M059J (cell line): ENCODE data around the gene TBC1D20. TPM values are rescaled to one million over a fixed set of nuclear protein-coding genes. Genes with fewer than 3 reads are reported as not detected.
A peak's percentile ranks its signal among the peaks of the same experiment; 100 is the strongest.

Experiments
- DNase-seq: peaks from one replicate; pipeline ENCODE4 v3.0.0-alpha.2; 2012; ENCODE audit warnings: low read depth
- total RNA-seq: library from RNA; depleted of rRNA; stranded (reverse); fragments of >200 nt; shearing (Covaris generic); gene quantifications from 2 replicates; pipeline ENCODE4 v1.2.3, GENCODE V29; 2014

The TBC1D20 gene
- total RNA-seq, 1 experiment from 2014 or later = 53.2 TPM

DNA sequence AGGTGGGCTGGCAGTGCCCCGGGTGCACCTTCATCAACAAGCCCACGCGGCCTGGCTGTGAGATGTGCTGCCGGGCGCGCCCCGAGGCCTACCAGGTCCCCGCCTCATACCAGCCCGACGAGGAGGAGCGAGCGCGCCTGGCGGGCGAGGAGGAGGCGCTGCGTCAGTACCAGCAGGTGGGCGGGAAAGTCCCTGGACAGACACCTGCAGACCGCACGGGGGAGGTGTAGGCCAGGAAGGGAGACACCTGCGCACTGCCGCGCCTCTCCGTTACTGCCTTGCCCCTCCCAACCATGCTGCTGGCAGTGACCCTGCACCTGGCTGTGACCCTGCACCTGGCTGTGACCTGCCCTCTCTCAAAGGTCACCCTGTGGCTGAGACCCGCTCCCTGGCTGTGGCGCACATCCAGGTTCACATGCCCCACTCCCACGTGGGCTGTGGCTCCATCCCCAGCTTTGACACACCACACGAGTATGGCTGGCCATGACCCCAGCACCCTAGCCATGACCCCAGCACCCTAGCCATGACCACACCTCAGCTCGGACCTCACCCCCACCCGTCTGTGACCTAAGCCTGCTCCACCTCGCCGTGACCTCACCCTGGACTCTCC lies 42.7 kb downstream of the TBC1D20 start:
- DNase-seq = no peak

DNA sequence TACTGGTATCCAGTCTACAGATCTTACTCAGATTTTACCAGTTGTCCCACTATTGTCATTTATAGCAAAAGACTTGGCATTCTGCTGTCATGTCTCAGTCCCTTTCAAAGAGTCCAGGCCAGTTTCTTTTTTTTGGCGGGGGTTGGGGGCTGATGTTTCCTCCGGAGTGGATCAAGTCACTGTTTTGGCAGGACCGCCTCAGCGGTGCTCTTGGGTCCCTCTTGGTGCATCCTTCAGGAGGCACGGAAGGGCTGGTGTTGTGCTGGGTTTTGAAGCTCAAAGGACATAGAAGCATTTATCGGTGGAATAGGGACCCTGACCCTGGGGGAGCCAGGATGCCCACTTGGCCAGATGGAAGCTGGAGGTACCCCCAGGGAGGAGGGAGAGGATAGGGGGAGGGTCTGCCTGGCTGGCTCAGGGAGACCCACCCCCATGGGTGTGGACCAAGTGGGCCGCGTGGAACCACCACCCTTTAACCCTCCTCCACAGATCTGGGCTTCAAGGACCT lies 43.4 kb downstream of the TBC1D20 start:
- DNase-seq = no peak

DNA sequence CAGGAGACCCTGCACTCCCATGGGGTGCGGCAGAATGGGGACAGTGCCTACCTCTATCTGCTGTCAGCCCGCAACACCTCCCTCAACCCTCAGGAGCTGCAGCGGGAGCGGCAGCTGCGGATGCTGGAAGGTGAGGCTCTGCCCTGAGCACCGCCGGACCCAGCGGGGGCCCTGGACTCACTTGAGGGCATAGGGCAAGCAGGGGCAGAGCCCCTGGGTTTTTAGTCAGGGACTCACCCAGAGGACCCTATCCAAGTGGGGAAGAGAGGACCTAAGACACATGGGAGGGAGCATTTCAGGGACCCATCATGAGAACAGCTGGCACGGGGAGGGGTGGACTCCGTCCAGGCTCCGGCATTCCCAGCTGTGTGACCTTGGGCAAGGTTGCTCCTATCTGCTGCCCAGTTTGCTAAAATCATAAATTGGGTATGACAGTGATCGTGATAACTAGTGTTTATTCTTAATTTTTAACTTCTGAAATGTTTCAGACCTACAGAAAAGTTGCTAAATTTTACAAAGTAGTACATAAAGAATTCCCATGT lies 44.5 kb downstream of the TBC1D20 start:
- no peak for DNase-seq

DNA sequence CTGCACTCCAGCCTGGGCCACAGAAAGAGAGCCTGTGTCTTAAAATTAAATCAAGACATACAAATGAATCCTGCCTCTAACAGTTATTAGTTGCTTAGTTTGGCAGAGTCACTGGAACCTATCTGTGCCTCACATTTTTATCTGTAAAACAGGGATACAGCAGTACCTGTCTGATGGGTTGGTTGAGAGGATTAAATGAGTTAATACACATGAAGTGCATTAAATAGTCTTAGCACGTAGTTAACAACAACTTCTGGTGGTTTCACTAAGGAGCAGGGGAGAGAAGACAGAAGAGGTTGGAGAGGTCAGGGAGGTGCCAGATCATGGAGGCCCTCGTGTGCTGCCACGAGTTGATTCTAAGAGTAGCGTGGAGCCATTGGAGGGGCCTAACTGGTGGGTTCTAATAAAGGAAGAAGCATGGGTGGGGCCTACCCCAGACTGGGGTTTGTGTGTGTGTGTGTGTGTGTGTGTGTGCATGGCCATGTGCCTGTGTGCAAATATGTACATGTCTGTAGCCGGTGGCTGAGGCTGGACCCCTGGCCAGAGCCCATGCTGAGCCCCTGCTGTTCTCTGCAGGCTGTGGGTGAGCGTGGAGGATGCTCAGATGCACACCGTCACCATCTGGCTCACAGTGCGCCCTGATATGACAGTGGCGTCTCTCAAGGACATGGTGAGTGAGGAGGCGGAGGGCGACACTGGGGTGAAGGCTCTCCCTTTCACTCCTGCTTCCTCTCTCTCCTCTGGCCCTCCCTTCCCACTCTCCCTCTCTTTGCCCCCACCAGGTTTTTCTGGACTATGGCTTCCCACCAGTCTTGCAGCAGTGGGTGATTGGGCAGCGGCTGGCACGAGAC lies 45.2 kb downstream of the TBC1D20 start:
- no peak for DNase-seq

DNA sequence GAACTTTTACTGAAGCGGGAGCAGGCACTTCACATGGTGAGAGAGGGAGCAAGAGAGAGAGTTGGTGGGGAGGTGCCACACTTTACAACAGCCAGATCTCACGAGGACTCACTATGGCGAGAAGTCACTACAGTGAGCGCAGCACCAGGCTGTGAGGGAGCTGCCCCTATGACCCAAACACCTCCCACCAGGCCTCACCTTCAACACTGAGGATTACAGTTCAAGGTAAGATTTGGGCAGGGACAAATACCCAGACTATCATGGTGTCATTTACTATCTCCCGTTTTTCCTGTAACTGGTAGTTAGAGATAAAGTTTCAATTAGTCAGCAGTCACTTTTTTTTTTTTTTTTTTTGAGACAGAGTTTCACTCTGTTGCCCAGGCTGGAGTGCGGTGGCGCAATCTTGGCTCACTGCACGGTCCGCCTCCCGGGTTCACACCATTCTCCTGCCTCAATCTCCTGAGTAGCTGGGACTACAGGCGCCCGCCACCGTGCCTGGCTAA lies 46.5 kb downstream of the TBC1D20 start:
- no peak for DNase-seq

DNA sequence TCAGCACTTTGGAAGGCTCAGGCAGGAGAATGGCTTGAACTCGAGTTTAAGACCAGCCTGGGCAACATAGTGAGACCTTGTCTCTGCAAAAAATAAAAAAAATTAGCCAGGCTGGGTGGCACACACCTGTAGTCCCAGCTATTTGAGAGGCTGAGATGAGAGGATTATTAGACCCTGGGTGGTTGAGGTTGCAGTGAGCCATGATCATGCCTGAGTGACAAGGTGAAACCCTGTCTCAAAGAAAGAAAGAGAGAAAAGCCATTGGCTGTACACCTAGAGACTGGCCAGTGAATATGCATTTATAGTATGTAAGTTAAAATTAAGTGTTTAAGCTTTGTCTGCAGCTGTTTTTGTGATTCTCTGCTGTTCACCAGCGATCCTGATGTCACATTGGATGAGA lies 48.2 kb downstream of the TBC1D20 start:
- no peak for DNase-seq

DNA sequence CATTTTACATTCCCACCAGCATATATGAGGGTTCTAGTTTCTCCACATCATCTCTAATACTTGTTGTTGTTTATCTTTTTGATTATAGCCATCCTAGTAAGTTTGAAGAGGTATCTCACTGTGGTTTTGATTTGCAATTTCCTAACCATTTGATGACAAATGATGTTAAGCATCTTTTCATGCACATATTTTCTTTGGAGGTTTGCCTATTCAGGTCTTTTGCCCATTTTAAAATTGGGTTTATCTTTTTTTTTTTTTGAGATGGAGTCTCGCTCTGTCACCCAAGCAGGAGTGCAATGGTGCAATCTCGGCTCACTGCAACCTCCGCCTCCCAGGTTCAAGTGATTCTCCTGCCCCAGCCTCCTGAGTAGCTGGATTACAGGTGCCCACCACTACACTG lies 50.3 kb downstream of the TBC1D20 start:
- no peak for DNase-seq

DNA sequence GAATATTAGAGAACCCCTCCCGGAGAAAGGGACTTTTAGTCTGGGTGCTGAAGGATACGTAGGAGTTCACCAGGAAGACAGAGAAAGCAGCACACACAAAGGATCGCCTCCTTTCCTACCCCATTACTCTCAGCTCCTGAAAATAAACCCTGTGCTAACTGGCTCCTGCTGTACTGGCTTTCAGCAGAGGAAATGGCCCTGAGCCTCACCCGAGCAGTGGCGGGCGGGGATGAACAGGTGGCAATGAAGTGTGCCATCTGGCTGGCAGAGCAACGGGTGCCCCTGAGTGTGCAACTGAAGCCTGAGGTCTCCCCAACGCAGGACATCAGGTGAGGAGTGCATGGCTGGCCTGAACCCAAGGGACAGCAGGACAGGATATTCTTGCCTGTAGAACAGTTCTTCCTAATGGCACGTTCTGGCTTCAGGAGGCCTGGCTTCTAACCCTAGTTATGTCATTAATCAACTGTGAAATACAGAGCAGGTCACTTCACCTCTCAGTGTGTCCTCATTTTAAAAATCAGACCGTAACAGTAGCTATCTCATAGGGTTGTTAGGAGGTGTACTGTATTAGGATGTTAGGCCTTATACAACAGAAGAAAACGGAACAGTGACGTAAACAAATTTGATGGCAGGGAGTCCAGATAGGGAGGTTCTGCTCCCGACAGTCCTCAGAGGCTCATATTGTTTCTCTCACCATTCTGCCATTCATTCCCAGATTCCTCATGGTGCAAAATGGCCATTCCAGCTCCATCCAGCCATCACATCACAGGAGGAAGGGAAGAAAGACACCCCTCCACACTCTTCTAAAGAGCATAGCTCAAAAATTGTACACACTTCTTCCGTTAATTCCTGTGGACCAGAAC lies 52.4 kb downstream of the TBC1D20 start:
- no peak for DNase-seq

DNA sequence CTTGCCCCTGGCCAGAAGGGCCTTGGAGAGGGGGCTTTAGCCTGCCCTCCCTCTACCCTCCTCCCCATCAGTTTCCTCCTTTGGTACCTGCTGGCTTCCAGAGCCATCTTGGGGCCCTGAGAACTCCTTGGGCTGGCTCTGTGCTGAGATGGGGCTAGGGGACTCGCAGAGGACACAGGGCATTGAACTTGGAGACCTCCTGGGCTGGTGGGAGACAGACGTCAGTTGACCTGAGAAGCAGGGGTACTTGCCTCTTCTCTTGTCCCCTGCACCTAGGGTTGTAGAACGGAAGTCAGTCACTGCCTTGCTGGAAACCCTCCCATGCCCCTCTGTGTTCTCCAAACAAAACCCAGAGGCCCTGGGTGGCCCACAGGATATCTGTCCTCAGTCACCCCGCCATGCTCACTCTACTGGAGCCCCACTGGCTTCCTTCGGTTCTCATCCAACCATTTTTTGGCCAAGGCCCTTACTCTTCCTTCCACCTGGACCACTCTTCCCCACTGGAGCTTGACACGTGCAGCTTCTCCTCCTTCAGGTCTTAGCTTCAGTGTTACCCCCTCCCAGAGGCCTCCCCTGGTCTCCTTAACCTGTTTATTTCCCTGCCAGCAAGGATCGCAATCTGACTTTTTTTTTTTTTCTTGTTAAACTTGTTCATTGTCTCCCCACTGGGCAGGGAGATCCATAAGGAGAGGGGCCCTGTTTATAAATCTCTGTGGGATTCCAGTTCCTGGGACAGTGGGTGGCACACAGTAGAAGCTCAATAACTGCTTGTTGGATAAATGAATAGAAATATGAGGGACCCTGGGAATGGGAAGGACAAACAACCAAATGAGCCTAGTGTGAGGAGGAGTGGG lies 53.3 kb downstream of the TBC1D20 start:
- peak; percentile 31 for DNase-seq

DNA sequence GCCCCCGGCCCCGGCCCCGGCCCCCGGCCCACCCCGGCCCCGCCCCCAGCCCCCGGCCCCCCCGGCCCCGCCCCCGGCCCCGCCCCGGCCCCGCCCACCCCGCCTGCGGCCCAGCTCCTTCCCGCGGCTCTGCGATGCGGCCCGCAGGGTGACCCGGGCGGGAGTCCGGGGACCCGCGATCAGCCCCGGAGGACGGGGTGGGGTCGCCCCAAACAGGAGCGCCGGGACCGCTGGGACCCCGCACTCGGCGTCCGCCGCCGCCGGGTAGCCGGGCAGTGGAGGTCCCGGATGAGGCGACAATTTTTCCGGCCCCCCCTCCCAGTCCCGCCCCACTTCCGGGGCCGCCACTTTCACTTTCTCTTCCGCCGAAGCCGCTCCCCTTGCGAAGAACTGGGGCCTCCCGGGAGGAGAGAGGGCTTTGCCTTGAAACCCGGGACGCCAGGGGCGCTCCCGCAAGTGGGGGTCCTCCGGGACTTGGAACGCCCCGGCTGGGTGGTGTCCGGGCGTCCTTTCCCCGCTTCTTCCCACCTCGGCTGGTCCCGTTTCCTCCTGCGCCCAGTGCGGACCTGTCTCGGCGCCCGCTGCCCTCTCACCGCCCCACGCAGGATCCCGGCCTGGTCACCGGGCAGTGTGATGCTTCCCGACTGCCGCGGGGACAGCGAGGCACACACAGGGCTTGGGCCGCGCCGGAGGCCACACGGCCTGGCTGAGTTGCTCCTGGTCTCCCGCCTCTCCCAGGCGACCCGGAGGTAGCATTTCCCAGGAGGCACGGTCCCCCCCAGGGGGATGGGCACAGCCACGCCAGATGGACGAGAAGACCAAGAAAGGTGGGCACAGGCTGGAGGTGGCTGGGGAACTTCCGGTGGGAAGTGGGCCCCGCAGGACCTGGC lies 54.1 kb downstream of the TBC1D20 start, which contains the start of gene RBCK1:
Gene RBCK1, plus strand, starts transcription at position 347 of the 890 bp plus-strand sequence. Its CDS starts 459 bp downstream, at position 806.
- peak; percentile 86 for DNase-seq

DNA sequence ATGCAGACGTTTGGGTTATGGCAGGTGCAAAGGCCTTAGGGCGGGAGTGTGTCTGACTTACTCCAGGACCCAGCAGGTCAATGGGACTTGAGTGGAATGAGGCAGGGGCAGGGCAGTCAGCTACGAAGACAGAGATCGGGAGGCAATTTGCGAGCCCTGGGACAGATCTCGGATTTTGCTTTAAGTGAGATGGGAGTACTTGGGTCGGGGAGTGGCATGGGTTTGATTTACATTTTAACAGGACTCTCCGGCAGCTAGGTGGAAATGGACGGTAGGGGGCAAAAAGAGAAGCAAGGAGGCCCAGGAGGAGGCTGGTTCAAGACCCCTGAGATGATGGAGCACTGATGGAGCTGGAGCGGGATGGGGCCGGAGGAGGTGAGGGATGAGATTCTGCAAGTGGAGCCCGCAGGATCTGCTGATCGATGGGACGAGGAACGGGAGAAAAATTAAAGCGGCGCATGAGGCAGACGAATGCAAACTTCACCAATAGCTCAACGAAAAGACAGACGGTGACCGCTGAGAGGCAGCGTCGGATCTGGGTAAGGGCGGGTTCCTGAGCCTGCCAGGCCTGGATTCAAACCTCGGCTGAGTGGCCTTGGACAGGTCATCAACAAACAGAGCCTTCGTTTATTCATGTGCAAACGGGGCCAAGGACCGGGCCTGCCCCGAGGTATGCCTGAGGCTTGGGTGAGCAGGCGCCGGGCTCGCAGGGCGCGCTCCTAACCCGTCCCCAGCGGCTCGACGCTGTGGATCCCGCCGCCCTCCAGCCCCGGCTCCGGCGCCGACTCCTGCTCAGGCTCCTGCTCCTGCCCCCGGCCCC lies 55.0 kb downstream of the TBC1D20 start:
- peak; percentile 86 for DNase-seq

DNA sequence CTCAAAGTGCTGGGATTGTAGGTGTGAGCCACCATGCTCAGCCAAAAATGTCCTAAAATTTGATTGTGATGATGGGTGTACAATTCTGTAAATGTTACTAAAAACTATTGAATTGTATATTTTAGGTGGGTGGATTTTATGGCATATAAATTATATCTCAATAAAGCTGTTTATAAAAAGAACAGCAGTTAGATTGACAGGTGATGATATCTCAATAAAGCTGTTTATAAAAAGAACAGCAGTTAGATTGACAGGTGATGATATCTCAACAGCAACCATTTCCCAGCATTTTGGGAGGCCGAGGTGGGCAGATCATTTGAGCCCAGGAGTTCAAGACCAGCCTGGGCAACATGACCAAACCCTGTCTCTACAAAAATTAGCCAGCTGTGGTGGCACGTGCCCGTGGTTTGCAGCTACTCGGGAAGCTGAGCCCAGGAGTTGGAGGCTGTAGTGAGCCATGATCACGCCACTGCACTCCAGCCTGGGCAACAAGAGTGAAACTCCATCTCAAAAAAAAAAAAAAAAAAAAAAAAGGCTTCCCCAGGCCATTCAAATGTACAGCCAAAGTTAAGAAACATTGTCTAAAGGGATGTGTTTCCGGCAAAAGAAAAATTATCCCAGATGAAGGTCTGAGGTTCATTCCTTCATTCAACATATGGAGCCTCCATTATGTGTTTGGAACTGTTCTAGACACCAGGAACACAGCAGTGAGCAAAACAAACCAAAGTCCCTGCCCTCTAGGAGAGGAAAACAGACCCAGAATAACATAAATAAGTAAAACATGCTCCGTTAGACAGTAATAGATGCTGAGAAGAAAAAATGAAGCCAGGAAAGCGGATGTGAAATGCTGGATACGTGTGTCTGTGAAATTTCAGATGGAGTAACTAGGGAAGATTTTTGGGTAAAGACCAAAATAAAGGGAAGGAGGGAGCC lies 55.9 kb downstream of the TBC1D20 start:
- DNase-seq = no peak

DNA sequence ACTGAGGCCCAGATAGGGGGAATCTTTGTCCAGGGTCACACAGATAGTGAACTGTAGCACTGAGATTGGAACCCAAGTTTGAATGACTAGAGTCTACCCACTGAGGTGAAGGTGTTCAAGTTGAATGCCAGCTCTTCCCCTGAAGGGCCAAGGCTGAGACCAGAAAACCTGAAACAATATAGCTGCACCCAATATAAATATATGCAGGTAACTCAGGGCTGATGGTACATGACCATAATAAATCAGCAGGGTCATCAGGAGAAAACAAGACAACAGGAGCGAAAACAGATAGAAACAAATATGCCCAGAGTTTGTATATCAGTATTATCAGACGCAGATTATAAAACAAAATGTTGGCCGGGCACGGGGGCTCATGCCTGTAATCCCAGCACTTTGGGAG lies 58.2 kb downstream of the TBC1D20 start:
- DNase-seq = no peak

DNA sequence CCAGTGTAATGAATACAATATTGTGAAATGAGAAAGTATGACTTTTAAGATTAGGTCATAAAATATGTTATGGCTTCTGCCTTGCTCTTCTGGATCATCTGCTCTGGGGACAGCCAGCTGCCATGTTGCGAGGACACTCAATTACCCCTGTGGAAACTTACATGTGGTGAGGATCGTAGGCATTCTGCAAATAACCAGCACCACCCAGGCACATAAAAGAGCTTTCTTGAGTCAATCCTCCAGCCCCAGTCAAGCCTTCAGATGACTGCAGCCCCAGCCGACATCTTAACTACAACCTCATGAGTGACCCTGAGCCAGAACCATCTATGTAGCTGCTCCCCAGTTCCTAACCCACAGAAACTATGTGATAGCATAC lies 58.8 kb downstream of the TBC1D20 start:
- no peak for DNase-seq

DNA sequence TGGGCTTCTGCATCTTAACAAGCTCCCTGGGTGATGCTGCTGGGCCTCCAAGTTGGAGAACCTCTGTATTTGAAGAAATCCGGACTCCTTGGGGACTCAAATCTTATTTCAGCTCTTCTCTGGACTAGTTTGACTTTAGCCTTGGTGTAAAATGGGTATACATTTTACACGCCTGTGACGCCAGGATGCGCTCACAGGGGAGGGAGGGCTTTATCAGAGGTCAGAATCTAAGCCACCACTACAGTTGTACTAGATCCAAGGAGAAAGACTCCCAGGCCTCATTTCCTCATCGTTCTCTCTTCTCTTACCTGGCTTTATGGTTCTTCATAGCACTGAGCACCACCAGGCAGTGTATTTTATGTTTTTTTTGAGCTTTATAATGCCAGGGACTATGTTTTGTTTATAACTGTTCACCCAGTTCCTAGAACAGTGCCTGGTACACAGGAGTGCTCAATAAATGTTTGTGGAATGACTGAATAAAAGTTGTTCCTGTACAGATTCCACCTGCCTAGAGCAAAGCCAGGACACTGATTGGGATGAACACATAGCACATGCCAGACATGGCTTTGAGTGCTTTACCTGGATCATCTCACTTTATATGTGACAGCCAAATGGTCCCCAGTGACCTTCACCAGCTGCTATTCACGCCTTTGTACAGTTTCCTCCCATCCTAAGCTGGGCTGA lies 59.3 kb downstream of the TBC1D20 start:
- no peak for DNase-seq

DNA sequence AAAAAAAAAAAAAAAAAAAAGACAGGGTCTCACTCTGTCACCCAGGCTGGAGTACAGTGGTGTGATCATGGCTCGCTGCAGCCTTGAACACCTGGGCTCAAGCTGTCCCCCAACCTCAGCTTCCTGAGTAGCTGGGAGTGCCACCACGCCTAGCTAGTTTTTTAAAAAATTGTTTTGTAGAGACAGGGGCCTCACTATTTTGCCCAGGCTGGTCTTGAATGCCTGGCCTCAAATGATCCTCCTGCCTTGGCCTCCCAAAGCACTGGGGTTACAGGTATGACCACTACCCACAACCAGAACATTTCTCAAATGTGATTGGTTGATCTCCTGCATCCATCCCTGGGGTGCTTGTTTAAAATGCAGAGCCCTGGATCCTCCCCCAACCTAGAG lies 59.8 kb downstream of the TBC1D20 start:
- no peak for DNase-seq
